DMS 273 treated with DMSO at 0.1 percent for 48 hours (cell line): ENCODE data around the gene EFS.
"Not testable (repeated sequence)": the region's sequence is repeated elsewhere in the genome, so short reads cannot be mapped to it uniquely, and the experiment has no call there.

Experiments
- DNase-seq: peaks from one replicate; lab custom pipeline; 2025; lab: John Stamatoyannopoulos, UW

The EFS gene

DNA sequence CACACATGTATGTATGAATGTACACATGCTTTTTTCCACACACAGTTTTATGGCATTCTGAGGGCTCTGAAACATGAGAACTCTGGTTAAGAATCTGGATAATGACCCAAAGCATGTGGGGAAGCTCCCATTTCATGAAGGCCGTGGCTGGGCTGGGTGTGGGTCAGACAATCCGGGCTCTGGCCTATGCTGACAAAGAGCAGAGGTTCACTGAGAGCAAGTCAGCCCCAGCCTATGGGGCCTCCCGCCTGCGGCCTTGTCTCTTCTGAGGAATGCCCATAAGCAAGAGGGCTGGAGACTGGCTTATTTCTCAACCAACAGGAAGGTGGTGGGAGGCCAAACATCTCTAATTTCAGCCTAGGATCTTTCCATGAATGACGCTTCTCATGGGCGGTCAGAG, 34.6 kb upstream of the EFS start:
- DNase-seq, result no peak

DNA sequence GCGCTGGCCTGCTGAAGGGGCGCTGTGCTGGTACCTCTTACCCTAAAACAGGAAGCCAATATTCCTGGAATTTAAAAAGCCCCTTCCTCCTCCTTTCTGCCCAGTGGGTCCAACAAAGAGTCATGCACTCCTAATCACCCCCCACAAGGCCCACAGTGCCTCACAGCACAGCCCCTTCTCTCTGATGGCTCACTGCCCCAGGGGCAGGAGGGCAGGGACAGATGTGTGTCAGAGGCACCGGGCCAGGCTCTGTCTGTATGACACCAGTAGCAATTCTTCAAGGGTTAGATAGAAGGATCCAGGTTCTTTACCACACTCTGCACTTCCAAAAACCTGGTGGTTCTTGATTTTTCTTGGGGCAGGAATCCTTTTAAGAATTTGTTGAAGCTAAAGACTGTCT, 34.2 kb upstream of the EFS start:
- no peak for DNase-seq

DNA sequence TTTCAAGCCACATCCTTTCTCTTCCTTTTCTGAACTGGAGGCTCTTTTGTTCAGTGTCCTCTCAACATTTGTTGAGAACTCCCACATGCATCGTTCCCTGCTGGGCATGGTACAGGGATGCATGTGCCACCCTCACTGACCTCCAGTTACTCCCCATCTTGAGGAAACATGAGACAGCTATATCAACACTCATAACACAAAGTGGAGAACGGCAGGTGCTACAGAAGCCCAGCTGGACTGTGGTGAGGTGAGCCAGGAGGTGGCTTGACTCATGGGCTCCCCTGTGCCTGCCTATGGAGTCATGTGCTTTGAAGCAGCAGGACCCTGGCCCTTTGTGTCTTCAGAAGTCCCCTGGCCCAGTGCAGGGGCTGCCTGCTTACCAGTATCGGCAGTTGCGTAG, 33.4 kb upstream of the EFS start:
- no peak for DNase-seq

DNA sequence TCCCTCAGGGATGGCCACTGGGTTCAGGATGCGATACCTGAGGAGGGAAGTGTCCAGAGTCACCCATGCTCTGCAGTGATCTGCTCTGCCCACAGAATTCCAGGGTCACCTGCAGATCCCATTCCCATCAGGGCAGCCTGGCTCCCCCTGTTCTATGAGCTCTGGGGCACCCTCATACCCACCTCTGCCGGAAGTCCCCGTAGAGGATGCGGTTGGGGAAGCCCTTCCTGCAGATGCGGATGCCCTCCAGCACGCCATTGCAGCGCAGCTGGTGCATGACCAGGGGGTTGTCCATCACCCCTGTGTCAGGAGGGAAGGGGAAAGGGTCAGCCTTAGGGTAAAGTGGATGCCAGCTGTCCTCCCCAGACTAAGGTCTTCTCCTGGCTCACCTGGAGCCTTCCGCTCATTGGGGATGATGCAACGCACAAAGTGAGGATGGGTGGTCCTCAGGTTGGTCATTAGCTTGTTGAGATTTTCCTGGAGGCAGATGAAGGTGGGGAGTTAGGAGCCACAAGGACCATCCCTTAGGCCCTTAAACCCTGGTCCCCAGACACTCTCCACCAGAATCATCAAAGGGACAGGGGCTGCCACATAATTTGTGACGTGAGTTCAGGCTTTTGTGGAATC, 31.9 kb upstream of the EFS start:
- no peak for DNase-seq

DNA sequence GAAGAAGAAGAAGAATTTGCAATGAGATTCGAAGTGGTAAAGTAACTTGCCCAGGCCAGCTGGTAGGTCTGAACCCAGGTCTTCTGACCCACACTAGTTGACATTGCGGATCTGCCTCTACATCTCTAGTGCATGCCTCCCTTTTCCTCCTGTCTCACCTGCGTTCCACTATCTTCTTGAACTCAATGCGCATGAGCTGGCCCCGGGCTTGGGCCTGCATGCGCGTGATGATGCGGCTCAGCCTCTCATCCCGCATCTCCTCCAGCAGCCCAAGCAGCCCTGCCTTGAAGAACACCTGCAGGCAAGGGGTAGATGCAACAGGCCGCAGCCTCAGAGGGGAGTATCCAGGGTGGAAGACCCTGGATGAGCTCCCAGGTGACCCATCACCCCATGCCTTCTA, 31.2 kb upstream of the EFS start:
- no peak for DNase-seq

DNA sequence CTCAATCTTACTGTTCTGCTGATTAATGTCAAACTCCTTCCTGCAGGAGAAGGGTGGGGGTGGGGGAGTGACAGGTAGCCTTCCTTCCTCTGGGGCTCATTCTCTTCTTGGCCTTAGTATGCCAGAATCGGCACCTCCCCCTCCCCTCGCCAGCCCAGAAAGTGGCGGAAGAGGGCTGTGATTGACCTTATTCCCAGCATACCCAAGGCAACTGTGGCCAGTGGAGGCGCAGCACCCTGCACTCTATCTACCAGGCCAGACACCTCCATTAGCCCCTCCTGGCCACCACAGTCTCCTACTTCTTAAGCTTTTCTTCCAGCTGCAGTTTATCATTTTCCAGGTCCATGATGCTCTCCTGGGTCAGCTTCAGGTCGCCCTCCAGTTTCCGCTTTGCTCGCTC, 27.6 kb upstream of the EFS start:
- no peak for DNase-seq

DNA sequence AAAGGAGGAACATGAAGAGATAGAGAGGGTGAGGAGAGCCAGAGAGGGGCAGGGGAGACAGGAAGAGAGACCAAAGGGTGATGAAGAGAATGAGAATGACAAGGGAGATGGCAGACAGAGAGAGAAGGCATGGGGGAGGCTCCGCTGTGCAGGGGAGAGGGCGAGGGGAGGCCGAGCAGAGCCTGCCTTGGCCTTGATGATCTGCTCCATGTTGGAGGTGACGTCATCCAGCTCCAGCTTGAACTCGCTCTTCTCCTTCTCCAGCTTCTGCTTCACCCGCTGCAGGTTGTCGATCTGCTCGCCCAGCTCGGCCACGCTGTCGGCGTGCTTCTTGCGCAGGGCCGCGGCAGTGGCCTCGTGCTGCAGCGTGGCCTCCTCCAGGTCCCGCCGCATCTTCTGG, 24.9 kb upstream of the EFS start:
- not testable (repeated sequence) for DNase-seq

DNA sequence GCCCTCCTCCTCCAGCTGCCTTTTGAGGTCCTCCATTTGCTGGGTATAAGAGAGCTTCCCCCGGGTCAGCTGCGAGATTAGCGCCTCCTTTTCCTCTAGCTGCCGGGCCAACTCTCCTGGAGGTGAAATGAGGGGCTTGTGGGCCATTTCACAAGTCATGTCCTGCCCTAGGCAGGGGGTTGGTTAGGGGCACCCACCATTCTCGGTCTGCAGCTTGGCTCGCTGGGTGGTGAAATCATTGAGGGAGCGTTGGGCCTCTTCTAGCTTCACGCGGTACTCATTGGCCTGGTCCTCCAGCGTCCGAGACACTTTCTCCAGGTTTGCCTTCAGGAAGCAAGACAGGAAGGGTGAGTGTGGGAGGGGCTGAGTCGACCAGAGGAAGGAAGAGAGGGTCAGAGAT, 24.4 kb upstream of the EFS start:
- no peak for DNase-seq

DNA sequence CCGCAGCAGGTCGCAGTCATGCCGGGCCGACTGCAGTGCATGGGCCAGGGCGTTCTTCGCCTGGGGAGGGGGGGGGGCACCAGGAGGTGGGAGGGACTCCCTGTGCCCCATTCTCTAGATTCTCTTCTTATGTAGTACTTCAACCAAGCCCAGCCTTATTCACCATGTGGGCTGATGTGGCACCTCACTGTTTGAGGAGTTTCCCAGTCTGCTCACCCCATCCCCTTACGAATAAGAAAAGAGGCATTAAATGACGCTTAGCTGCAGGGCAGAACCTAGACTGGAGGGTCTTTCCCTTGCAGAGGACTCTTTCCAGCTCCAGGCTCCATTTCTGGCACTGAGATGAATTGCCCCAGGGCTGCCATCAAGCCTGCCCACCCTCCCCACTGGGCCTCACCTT, 24.0 kb upstream of the EFS start:
- no peak for DNase-seq

DNA sequence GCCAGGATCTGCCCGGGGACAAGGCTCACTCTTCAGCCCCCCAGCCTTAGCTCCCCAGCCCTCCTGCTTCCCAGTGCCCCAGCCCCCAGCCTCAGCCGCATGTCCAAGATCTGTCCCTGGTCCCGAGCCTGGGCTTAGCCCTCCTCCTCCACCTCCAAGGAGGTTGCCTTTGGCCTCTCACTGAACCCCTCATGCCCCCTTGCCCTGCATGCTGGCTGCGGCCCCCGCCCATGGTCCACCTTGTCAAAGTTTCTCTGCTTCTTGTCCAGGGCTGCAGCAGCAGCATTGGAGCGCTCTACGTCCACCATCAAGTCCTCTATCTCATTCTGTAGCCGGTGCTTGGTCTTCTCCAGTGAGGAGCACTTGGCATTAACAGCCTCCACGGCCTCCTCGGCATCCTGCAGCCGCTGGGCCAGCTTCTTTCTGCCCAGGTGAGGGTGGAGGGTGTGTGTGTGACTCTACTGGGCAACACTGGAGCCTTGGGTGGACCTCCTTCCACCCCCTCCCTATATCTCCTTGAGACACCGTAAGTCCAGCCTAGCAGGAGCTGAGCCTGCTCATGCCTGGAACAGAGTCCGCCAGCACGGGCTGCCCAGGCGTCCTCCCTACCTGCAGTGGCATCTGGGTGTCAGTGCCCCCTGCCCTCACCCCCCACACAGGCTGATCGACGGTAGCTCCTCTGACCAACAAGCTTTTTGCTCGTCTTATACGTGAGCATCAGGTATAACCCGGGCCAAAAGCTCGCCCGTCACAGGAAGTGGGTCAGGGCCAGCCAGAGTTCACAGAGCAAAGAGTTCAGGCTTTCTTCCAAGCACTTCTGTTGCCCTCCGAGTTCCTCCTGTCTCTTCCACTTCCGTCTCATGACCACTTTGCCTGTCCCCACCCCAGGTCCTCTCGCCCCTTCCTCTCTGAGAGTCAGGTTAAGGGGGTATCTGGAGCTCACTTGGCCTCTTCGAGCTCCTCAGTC, 23.2 kb upstream of the EFS start:
- DNase-seq, result no peak

DNA sequence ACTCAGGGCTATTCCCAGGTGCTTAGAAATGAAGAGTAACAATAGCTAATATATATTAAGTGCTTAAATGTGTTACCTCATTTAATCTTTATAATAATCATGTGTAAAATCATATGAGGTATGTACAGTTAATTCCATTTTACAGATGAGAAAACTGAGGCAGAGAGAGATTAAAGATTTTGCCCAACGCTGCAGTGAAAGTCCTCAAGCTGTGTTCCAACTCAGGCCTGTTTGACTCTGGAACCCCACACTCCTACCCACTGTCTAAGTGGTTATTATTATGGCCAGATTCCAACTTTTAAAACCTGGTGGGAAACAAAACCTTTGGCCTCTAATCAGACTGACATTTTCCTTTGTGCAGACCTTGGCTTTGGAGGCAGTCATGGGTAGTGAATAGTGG, 22.0 kb upstream of the EFS start:
- no peak for DNase-seq

DNA sequence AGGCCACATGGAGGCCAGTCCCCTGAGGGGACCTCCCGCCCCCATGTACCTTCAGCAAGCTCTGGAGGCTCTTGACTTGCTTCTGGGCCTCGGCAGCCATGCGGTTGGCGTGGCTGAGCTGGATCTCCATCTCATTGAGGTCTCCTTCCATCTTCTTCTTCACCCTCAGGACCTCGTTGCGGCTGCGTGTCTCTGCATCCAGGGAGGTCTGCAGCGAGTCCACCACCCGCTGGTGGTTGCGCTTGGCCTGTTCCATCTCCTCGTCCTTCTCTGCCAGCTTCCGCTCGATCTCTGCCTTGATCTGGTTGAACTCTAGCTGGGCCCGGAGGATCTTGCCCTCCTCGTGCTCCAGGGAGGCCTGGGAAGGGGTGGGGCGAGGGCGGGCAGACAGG, 21.3 kb upstream of the EFS start:
- not testable (repeated sequence) for DNase-seq

DNA sequence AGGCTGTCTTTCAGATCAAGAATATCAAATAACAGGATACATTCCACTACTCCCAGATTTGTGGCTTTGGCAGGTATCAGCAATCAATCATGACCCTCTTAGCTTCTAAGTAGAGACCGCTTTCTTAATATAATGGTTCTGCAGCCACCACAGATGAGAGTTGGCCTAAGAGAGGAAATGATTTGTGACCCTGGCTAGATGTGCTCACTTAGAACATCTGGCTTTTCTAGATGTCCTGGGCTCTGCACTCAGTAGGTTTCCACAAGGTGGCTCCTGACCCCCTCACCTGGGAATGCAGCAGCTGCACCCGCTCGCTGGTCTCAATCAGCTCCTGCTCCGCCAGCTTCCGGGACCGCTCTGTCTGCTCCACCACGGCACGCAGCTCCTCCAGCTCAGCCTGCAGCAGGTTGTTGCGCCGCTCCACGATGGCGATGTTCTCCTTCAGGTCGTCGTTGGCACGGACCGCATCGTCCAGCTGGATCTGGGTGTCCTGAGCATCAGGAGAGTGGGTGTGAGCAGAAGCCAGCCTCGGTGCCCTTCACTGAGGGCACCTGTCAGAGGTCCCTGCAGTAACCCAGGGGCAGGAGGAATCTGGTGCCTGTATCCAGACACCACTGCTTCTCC, 20.8 kb upstream of the EFS start:
- no peak for DNase-seq

DNA sequence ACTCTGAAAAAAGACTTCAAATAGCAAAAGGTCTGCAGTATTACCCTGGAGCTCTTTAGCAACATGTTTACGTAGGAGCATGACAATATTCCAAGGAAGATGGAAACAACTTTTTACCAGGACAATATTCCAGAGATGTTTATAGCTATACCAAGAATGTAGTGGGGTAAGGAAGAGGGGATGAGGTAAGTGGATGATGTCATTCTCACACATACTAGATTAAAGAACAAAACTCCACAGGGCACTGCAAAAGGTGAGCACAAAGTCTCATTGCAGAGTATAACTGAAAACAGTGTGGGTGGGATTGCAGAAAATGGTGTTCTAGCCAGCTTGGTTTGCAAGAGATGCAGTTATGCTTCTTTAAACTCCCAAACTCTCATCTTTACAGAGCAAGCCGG, 20.3 kb upstream of the EFS start:
- no peak for DNase-seq

DNA sequence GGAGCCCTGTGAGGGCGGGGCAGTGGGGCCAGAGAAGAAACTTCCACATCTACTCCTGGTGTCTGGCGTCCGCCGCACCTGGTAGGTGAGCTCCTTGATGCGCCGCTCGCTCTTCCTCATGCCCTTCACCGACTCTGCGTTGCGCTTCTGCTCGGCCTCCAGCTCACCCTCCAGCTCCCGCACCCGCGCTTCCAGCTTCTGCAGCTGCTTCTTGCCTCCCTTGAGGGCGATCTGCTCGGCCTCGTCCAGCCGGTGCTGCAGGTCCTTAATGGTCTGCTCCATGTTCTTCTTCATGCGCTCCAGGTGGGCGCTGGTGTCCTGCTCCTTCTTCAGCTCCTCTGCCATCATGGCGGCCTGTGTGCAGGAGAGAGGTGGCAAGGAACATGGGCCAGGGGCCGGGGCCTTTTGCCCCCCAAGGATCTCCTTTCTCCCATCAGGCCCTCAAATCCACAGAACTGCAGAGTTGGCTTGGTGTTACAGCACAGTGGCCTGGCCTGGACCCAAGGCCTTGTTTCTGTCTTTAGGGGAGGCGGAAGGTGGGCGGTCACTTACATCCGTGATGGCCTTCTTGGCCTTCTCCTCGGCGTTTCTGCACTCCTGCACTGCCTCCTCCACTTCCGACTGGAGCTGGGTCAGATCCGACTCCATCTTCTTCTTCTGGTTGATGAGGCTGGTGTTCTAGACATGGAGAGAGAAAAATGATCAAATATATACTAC, 19.6 kb upstream of the EFS start:
- no peak for DNase-seq

DNA sequence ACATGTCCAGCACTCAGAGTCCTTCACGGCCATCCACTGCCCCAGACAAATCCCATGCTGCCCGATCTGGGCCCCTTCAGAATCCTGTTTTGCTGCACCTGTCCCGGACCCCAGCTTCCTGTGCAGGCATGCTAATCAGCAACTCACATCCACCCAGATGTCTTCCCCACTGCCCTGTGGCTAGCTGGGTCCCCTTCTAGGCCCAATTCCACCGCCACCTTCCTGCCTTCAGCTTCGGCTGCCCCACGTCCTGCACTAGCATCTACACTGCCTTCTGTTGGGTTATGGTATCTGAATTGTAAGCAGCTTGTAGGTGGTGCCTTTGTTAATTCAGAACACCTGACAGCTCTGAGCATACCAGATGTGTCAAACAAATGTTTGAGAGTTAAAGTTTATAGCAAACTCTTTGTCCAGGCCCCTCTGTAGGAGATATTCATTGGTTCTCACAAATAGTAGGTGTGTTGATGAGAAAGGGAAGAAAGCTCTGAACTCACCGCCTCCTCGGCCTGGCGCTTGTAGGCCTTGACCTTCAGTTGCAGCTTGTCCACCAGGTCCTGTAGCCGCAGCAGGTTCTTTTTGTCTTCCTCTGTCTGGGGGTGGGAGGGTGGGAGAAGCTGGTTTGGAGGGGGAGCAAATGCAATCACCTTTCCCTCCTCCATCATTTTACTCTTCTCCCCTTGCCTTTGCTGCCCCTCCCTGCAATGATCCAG, 17.9 kb upstream of the EFS start:
- DNase-seq, result no peak

DNA sequence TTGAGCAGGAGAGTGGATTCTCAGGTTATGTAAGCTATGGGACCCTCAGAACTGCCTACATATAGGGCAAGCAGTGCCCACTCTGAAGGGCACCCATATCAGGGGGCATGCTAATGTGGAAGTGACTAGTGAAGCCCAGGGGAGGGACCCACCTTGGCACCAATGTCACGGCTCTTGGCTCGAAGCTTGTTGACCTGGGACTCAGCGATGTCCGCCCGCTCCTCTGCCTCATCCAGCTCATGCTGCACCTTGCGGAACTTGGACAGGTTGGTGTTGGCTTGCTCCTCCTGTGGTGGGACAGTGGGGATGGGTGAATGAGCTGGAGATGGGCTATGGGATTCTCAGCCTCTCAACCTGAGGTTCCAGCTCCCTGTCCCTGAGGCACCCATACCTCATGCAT, 17.3 kb upstream of the EFS start:
- DNase-seq, result no peak

DNA sequence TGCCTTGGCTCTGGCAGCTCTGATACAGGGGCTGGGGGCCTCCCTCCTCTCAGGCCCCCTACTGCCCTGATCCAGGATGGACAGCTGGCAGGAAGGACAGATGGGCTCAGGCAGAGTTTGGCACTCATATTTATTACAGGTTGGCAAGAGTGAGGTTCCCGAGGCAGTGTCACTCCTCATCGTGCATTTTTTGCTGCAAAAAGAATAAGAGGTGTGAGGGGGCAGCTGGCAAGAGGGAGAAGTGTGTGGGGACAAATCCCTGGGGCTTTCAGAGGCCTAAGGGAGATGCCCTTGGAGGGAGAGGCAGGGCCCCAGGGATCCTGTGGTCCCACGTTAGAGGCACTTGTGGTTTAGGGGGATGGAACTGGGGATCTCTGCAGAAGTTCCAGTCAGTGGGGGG, 16.9 kb upstream of the EFS start:
- DNase-seq, result peak; percentile 93

DNA sequence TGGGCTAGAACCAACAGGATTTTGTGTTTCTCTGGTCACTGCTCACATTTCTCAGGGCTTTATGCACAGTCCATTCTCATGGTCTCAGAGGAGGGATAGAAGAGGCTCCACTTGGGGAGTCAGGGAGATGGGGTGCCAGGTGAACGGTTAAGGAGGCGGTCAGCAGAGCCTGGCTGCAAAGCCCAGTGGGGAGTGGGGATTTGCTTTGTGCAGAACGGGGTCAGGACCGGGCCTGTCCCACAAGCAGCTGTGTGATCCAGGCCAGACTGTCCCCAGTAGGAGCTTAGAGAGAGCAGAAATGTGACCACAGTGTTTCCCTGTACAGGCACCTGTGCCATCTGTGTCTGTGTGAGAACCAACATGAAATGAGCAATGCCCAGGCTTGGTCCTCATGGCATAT, 16.0 kb upstream of the EFS start:
- no peak for DNase-seq

DNA sequence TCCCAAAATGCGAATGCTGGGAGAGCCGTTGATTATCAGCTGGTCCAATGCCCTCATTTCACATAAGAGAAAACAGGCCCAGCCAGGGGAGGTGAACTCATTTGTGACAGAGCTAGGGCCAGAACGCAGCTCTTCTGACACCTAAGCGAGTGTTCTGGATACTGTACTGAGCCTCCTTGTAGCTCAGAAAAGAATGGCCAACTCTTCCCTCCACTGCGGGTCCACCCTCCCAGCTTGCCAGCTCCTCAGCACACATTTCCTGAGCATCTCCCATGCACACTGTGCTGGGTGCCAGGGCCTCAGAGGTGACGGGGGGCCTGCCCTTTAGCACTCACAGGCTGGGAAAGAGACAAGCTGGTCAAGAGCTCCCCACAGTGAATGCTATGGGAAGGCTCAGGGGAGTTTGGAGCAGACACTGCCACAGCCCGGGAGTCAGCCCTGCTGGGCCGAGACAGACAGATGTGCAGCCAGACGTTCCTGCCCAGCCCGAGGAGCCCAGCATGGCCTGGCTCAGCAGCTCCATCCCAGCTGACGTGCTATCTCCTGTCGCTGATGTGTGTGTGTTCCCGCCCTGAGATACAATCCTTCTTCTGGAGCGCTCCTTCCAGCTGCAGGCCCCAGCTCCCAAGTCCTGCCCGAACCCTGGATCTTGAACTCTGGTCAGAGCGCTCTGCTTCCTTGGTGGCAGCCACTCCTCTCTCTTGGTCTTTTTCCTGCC, 15.4 kb upstream of the EFS start:
- no peak for DNase-seq
